Stimulated activated CD8-positive, alpha-beta memory T cell treated with anti-CD3 and anti-CD28 coated beads, Interleukin-15, amount 100 ng/mL, for 48 hours (primary cell): ENCODE data around the gene MRPL33.

Experiments
- DNase-seq, 2 donors: peaks; one replicate each; pipeline ENCODE4 v3.0.0-alpha.2; 2020; ENCODE audit warnings: low read depth in 2 of 2

The MRPL33 gene

GRCh38 chr2:27771548-27772335 is at the start of gene MRPL33:
TSS of gene MRPL33 (plus strand) at chr2:27771719. CDS start at chr2:27771778, 59 bp downstream.
- peak; percentile 90 to 91 for DNase-seq

- DNase-seq = no peak
Measured at GRCh38 chr2:27721884-27722485, 49.5 kb upstream of the MRPL33 start.

DNA sequence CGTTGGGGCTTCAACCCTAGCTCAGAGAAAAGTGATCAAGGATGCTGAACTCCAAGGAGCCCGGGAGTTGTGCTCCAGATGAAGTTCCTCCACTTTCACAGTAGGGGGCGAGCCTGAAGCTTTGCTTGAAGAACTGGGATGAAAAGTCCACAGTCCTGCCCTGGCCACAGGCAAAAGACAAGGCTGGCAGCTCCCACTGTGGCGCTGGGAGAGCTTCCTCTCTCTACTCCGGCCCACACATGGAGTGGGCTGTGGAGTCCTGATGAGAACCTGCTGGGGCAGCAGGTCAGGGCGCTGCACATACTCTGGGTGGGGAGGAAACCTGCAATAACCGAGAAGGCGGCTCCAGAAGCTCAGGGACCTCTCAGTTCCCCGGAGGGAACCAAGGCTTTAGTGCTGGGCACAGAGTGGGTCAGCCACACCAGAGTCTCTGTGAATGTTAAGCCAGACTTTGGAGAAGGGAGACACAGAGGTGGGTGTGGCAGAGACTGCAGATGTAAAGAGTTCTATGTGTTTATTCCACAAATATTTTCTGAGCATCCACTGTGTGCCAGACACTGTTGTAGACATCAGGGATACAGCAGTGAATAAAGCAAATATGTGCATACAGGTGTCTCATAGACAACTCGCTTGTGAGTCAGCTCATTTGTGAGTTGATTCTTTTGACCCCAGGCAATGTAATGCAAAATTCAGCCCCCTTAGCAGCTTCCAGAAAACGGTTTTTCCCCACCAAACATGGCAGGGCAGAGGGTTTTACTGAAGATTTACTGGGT is 48.0 kb upstream of the MRPL33 start:
- no peak for DNase-seq

DNA sequence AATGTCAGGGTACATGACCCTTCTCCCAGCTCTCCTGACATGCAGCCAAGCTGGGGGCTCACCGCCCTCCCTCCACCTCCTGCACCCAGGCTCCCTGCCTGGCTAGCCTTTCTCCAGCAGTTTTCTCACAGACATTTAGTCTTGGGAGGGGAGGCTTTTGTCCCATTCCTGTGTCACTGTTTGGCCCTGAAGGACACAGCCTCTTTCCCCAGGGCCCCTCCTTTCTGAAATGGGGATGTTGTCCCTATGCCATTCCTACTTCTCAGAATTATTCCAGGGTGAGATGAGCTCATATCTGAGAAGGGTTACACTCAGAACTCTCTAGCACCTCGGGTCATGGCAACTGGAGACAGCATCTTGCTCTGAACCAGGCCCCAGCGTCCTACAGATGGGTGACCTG is 47.3 kb upstream of the MRPL33 start:
- DNase-seq = no peak

- no peak for DNase-seq
Measured at GRCh38 chr2:27724905-27725701, 46.4 kb upstream of the MRPL33 start.

GRCh38 chr2:27727257-27727656 is 44.3 kb upstream of the MRPL33 start:
- DNase-seq = no peak

- DNase-seq = no peak
Measured at GRCh38 chr2:27728081-27728858, 43.2 kb upstream of the MRPL33 start.

GRCh38 chr2:27729198-27729597 is 42.3 kb upstream of the MRPL33 start:
- no peak for DNase-seq

DNA sequence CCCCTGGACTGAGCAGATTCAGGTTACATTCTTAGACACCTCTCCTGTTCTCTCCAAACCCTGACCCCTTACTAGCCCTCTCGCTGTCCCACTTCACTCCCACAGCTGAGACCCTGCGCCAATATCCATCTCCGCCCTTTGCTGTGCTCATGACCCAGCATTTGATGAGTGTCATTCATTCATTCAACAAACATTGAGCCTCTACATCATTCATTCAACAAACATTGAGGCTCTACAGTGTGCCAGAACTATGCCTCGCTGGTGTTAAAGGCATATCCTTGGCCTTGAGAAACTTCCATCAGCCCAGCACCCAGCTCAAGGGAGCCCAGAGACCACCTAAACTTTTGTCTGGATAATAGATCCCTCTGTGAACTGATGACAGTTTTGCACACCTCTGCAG is 41.9 kb upstream of the MRPL33 start:
- DNase-seq = no peak

DNA sequence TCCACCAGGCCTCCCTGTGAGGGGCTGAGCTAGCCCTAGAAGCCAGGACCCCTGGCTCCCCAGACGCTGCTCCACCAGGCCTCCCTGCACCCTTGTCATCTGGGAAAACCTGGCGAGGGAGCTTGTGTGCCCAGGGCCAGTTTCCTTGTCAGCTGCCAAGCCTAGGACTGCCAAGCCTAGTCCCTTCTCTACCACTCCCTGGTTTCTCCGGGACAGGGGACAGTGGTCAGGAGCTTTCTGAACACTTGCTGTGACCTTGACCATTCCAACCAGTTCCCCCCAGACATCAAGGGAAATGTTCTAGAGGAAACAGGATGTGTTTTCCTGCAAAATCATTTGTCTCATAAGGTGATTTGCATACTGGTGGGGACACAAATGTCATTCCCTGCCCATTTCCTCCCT is 41.3 kb upstream of the MRPL33 start:
- no peak for DNase-seq

GRCh38 chr2:27730980-27731691 is 40.4 kb upstream of the MRPL33 start:
- DNase-seq = no peak

GRCh38 chr2:27734305-27734704 is 37.2 kb upstream of the MRPL33 start:
- no peak for DNase-seq

DNA sequence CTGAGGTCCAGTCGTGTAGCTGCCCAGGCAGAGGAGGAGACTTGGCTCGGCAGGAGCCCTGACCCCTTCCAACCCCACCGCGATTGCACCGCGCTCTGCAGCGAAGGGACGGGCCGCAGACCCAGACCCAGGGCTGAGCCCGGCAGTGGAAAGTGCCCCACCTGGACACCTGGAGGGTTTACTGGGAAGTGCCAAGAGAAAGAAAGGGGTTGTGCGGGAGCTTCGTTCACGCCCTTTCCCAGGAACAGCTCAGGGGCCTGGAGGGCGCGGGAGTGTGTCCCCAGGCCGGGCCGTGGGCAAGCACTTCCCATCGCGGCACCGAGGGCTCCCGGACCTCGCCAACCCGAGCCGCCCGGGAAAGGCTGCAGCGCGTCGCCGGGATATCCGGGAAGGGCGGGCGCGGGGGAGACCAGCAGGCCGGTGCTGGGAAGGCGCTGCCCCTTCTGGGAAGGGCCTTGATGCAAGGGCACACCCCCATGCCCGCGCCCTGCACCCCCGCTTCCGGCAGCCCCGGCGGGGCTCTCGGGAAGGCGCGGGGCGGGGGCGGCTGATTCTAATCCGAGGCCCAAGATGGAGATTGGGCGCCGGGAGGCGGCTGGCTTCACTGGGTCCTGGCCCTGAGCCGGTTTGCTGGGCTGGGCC is 36.1 kb upstream of the MRPL33 start:
- peak; percentile 34 to 59 for DNase-seq

GRCh38 chr2:27736031-27736889 is 35.3 kb upstream of the MRPL33 start:
- DNase-seq = no peak

- DNase-seq = no peak
Measured at GRCh38 chr2:27736890-27737204, 34.7 kb upstream of the MRPL33 start.

- no peak for DNase-seq
Measured at GRCh38 chr2:27737676-27738348, 33.7 kb upstream of the MRPL33 start.

- DNase-seq = no peak
Measured at GRCh38 chr2:27738349-27739057, 33.0 kb upstream of the MRPL33 start.

- no peak for DNase-seq
Measured at GRCh38 chr2:27739058-27739373, 32.5 kb upstream of the MRPL33 start.
